ENCODE data around the gene PARD3.

The PARD3 gene

GRCh38 chr10:34192646-34193045 lies 622.5 kb downstream of the PARD3 start:
- Histone ChIP-seq H3K36me3 (ENCODE audit: control insufficient read depth, low read length) (no peaks in the 10 kb centered on the region), H3K79me2 (ENCODE audit: control insufficient read depth, low read length) (no peaks in the 10 kb centered on the region), H3K4me2 (ENCODE audit: low read length) (no peak overlapping the region), H3K27me3 (ENCODE audit: control insufficient read depth, low read length) (no peaks in the 10 kb centered on the region), H3K4me3 (ENCODE audit: low read length) (no peak overlapping the region), H3K27ac (ENCODE audit: low read depth, low read length) (no peak overlapping the region), H3K9me2 (replicated peaks; ENCODE audit: control insufficient read depth, low read length) (no peaks in the 10 kb centered on the region), H4K20me1 (ENCODE audit: control insufficient read depth, insufficient read depth, low read depth, low read length) (no peaks in the 10 kb centered on the region), H3F3A (ENCODE audit: control insufficient read depth, insufficient read depth) (no peaks in the 10 kb centered on the region), H3K4me1 (ENCODE audit: control insufficient read depth, low read length) (no peaks in the 10 kb centered on the region), H3K9me3 (ENCODE audit: control insufficient read depth, insufficient read depth, low read length) (no peaks in the 10 kb centered on the region)
- TF ChIP-seq, protein P1, sequence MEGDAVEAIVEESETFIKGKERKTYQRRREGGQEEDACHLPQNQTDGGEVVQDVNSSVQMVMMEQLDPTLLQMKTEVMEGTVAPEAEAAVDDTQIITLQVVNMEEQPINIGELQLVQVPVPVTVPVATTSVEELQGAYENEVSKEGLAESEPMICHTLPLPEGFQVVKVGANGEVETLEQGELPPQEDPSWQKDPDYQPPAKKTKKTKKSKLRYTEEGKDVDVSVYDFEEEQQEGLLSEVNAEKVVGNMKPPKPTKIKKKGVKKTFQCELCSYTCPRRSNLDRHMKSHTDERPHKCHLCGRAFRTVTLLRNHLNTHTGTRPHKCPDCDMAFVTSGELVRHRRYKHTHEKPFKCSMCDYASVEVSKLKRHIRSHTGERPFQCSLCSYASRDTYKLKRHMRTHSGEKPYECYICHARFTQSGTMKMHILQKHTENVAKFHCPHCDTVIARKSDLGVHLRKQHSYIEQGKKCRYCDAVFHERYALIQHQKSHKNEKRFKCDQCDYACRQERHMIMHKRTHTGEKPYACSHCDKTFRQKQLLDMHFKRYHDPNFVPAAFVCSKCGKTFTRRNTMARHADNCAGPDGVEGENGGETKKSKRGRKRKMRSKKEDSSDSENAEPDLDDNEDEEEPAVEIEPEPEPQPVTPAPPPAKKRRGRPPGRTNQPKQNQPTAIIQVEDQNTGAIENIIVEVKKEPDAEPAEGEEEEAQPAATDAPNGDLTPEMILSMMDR (IDR thresholded peaks at IDR 0.05; ENCODE audit: low read depth, low read length, poor library complexity, severe bottlenecking) = no peak
- no peak for TF ChIP-seq EZH2phosphoT487 (IDR thresholded peaks at IDR 0.05; ENCODE audit: borderline replicate concordance, low read length)

- Histone ChIP-seq H4K20me1 (ENCODE audit: control insufficient read depth, insufficient read depth, low read depth, low read length) (no peaks in the 10 kb centered on the region), H3K36me3 (ENCODE audit: control insufficient read depth, low read length) (no peaks in the 10 kb centered on the region), H3K27me3 (ENCODE audit: control insufficient read depth, low read length) (no peaks in the 10 kb centered on the region), H3K9me3 (ENCODE audit: control insufficient read depth, insufficient read depth, low read length) (no peaks in the 10 kb centered on the region), H3K4me2 (ENCODE audit: low read length) (no peak overlapping the region), H3K4me3 (ENCODE audit: low read length) (no peak overlapping the region), H3F3A (ENCODE audit: control insufficient read depth, insufficient read depth) (no peaks in the 10 kb centered on the region), H3K27ac (ENCODE audit: low read depth, low read length) (no peak overlapping the region), H3K4me1 (ENCODE audit: control insufficient read depth, low read length) (no peaks in the 10 kb centered on the region), H3K79me2 (ENCODE audit: control insufficient read depth, low read length) (no peaks in the 10 kb centered on the region), H3K9me2 (replicated peaks; ENCODE audit: control insufficient read depth, low read length) (no peaks in the 10 kb centered on the region)
- TF ChIP-seq, protein P1 (IDR thresholded peaks at IDR 0.05; ENCODE audit: low read depth, low read length, poor library complexity, severe bottlenecking) = no peak
- TF ChIP-seq EZH2phosphoT487 (IDR thresholded peaks at IDR 0.05; ENCODE audit: borderline replicate concordance, low read length) = no peak
Observed at GRCh38 chr10:34191406-34191805, 623.7 kb downstream of the PARD3 start.

DNA sequence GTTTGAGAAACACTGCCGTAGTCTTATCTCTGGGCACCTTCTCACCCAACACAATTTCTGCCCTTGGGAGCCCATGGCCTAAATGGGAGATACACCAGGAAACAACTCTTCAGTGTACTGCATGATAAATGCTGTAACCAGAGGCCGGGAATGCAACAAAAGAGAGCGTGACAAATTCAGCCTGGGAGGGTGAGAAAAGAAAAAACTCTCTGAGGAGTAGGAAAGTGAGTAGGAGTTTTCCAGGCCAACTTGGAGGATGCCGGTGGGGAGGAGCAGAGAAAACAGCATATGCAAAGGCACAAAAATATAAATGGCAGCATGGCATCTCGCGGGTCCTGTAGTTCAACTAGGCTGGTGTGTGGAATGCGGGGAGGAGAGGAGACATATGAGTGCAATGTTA lies 624.5 kb downstream of the PARD3 start:
- no peaks in the 10 kb centered on the region for H3K9me3 ChIP-seq (ENCODE audit: control insufficient read depth, insufficient read depth, low read length)
- H3K27me3 ChIP-seq (ENCODE audit: control insufficient read depth, low read length) = no peaks in the 10 kb centered on the region
- no peak overlapping the region for H3K4me2 ChIP-seq (ENCODE audit: low read length)
- TF ChIP-seq, protein P1 (IDR thresholded peaks at IDR 0.05; ENCODE audit: low read depth, low read length, poor library complexity, severe bottlenecking) = no peak
- no peak for TF ChIP-seq EZH2phosphoT487 (IDR thresholded peaks at IDR 0.05; ENCODE audit: borderline replicate concordance, low read length)
- H3K4me1 ChIP-seq (ENCODE audit: control insufficient read depth, low read length) = no peaks in the 10 kb centered on the region
- no peaks in the 10 kb centered on the region for H3K9me2 ChIP-seq (replicated peaks; ENCODE audit: control insufficient read depth, low read length)
- no peak overlapping the region for H3K27ac ChIP-seq (ENCODE audit: low read depth, low read length)
- no peaks in the 10 kb centered on the region for H3F3A ChIP-seq (ENCODE audit: control insufficient read depth, insufficient read depth)
- no peaks in the 10 kb centered on the region for H3K79me2 ChIP-seq (ENCODE audit: control insufficient read depth, low read length)
- no peaks in the 10 kb centered on the region for H3K36me3 ChIP-seq (ENCODE audit: control insufficient read depth, low read length)
- no peaks in the 10 kb centered on the region for H4K20me1 ChIP-seq (ENCODE audit: control insufficient read depth, insufficient read depth, low read depth, low read length)
- no peak overlapping the region for H3K4me3 ChIP-seq (ENCODE audit: low read length)

GRCh38 chr10:34189830-34190229 lies 625.3 kb downstream of the PARD3 start:
- H3K4me1 ChIP-seq (ENCODE audit: control insufficient read depth, low read length) = no peaks in the 10 kb centered on the region

More at GRCh38 chr10:34189830-34190229, 625.3 kb downstream of the PARD3 start:
- Histone ChIP-seq H3K4me3 (ENCODE audit: low read length) (no peak overlapping the region), H3K36me3 (ENCODE audit: control insufficient read depth, low read length) (no peaks in the 10 kb centered on the region), H3K79me2 (ENCODE audit: control insufficient read depth, low read length) (no peaks in the 10 kb centered on the region), H4K20me1 (ENCODE audit: control insufficient read depth, insufficient read depth, low read depth, low read length) (no peaks in the 10 kb centered on the region), H3K27me3 (ENCODE audit: control insufficient read depth, low read length) (no peaks in the 10 kb centered on the region), H3F3A (ENCODE audit: control insufficient read depth, insufficient read depth) (no peaks in the 10 kb centered on the region), H3K27ac (ENCODE audit: low read depth, low read length) (no peak overlapping the region), H3K9me3 (ENCODE audit: control insufficient read depth, insufficient read depth, low read length) (no peaks in the 10 kb centered on the region), H3K4me2 (ENCODE audit: low read length) (no peak overlapping the region), H3K9me2 (replicated peaks; ENCODE audit: control insufficient read depth, low read length) (no peaks in the 10 kb centered on the region)
- no peak for TF ChIP-seq EZH2phosphoT487 (IDR thresholded peaks at IDR 0.05; ENCODE audit: borderline replicate concordance, low read length)
- TF ChIP-seq, protein P1 (IDR thresholded peaks at IDR 0.05; ENCODE audit: low read depth, low read length, poor library complexity, severe bottlenecking) = no peak
